Activated T-cell treated with anti-CD3 and anti-CD28 coated beads for 24 hours (primary cell): ENCODE measurements around the gene HS3ST3B1.

Source experiments
- DNase-seq: peaks from one replicate; pipeline ENCODE4 v3.0.0-alpha.2; 2020; ENCODE audit warnings: low read depth

Gene HS3ST3B1

GRCh38 chr17:14300575-14301278 lies at the start of gene HS3ST3B1:
TSS of gene HS3ST3B1 (plus strand) at chr17:14301081. CDS start at chr17:14301519, 438 bp downstream.
- peak; percentile 99 for DNase-seq

GRCh38 chr17:14261406-14261805 lies 39.5 kb upstream of the HS3ST3B1 start:
- no peak for DNase-seq

- no peak for DNase-seq
Measured at GRCh38 chr17:14268264-14268663, 32.6 kb upstream of the HS3ST3B1 start.

GRCh38 chr17:14269473-14269872 lies 31.4 kb upstream of the HS3ST3B1 start:
- DNase-seq = no peak

- DNase-seq = no peak
Measured at GRCh38 chr17:14270508-14270907, 30.4 kb upstream of the HS3ST3B1 start.

- no peak for DNase-seq
Measured at GRCh38 chr17:14276535-14277250, 24.2 kb upstream of the HS3ST3B1 start.

- DNase-seq = no peak
Measured at GRCh38 chr17:14281530-14281929, 19.4 kb upstream of the HS3ST3B1 start.

GRCh38 chr17:14282726-14283125 lies 18.2 kb upstream of the HS3ST3B1 start:
- DNase-seq = no peak

- DNase-seq = no peak
Measured at GRCh38 chr17:14289162-14289561, 11.7 kb upstream of the HS3ST3B1 start.

GRCh38 chr17:14294876-14295275 lies 6.0 kb upstream of the HS3ST3B1 start:
- no peak for DNase-seq

- no peak for DNase-seq
Measured at GRCh38 chr17:14295676-14296075, 5.2 kb upstream of the HS3ST3B1 start.

GRCh38 chr17:14296166-14296910 lies 4.5 kb upstream of the HS3ST3B1 start:
- no peak for DNase-seq

GRCh38 chr17:14297161-14297851 lies 3.6 kb upstream of the HS3ST3B1 start:
- no peak for DNase-seq

GRCh38 chr17:14298221-14298946 lies 2.5 kb upstream of the HS3ST3B1 start:
- DNase-seq = no peak

- no peak for DNase-seq
Measured at GRCh38 chr17:14298947-14299279, 2.0 kb upstream of the HS3ST3B1 start.

- no peak for DNase-seq
Measured at GRCh38 chr17:14299280-14300141, 1.4 kb upstream of the HS3ST3B1 start.

- DNase-seq = no peak
Measured at GRCh38 chr17:14301279-14302090, 604 bp downstream of the HS3ST3B1 start.

- DNase-seq = peak; percentile 46
Measured at GRCh38 chr17:14302091-14302430, 1.2 kb downstream of the HS3ST3B1 start.

- peak; percentile 77 for DNase-seq
Measured at GRCh38 chr17:14302431-14303099, 1.7 kb downstream of the HS3ST3B1 start.
